ENCODE measurements around the gene MNDA.

GRCh38 chr1:158798531-158798930 is 32.6 kb upstream of the MNDA start:
- TF ChIP-seq, protein P1, sequence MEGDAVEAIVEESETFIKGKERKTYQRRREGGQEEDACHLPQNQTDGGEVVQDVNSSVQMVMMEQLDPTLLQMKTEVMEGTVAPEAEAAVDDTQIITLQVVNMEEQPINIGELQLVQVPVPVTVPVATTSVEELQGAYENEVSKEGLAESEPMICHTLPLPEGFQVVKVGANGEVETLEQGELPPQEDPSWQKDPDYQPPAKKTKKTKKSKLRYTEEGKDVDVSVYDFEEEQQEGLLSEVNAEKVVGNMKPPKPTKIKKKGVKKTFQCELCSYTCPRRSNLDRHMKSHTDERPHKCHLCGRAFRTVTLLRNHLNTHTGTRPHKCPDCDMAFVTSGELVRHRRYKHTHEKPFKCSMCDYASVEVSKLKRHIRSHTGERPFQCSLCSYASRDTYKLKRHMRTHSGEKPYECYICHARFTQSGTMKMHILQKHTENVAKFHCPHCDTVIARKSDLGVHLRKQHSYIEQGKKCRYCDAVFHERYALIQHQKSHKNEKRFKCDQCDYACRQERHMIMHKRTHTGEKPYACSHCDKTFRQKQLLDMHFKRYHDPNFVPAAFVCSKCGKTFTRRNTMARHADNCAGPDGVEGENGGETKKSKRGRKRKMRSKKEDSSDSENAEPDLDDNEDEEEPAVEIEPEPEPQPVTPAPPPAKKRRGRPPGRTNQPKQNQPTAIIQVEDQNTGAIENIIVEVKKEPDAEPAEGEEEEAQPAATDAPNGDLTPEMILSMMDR (conservative IDR thresholded peaks at IDR 0.05) = peak; percentile 40; the same call in 1 of the 2 replicates
- TF ChIP-seq EZH2 (IDR thresholded peaks at IDR 0.05; ENCODE audit: low read depth) = no peak
